H1 (cell line): Measurements from ENCODE around the gene SRI.

ENCODE experiments used
- ATF2 ChIP-seq: IDR thresholded peaks from 2 replicates; pipeline ENCODE4 v1.6.1; 2012; ENCODE audit warnings: low read length, inconsistent platforms
- EP300 ChIP-seq, 2 experiments: IDR thresholded peaks; 1 replicate in 1 of 2; 2 replicates in 1 of 2; pipeline ENCODE4 v1.6.1; 2011 to 2012; ENCODE audit warnings: low read depth in 2 of 2, low read length in 2 of 2, mild to moderate bottlenecking in 2 of 2, borderline replicate concordance in 1 of 2, inconsistent platforms in 1 of 2, moderate library complexity in 1 of 2
- EZH2 ChIP-seq: fragments of 200-600 bp; sonication (generic); IDR thresholded peaks from 2 replicates; pipeline ENCODE4 v1.7.1; 2012; ENCODE audit warnings: low read depth, mild to moderate bottlenecking, moderate library complexity, low read length, inconsistent platforms; ENCODE audit not compliant: severe bottlenecking
- GABPA ChIP-seq: IDR thresholded peaks from 2 replicates; pipeline ENCODE4 v1.6.1; 2011; ENCODE audit warnings: mild to moderate bottlenecking, low read length, moderate library complexity, borderline replicate concordance; ENCODE audit not compliant: insufficient read depth
- JUND ChIP-seq: IDR thresholded peaks from 2 replicates; pipeline ENCODE4 v1.6.1; 2011; ENCODE audit warnings: mild to moderate bottlenecking, improper control_type of control experiment, low read length
- MAX ChIP-seq: IDR thresholded peaks from 2 replicates; pipeline ENCODE4 v1.6.1; 2012; ENCODE audit warnings: inconsistent platforms
- POLR2A ChIP-seq, 2 experiments: IDR thresholded peaks; 1 replicate in 1 of 2; 2 replicates in 1 of 2; pipeline ENCODE4 v1.6.1; 2011; ENCODE audit warnings: low read depth in 2 of 2, low read length in 2 of 2, mild to moderate bottlenecking in 2 of 2; ENCODE audit errors: control extremely low read depth in 1 of 2
- POLR2AphosphoS5 ChIP-seq: IDR thresholded peaks from 2 replicates; pipeline ENCODE4 v1.6.1; 2011; ENCODE audit warnings: low read depth, low read length
- RBBP5 ChIP-seq: IDR thresholded peaks from 2 replicates; pipeline ENCODE4 v1.7.1; 2012; ENCODE audit warnings: low read depth, mild to moderate bottlenecking, inconsistent platforms, low read length, moderate library complexity, borderline replicate concordance
- SIN3A ChIP-seq, 2 experiments: IDR thresholded peaks in 1 of 2; conservative IDR thresholded peaks in 1 of 2; 2 replicates each; pipeline ENCODE4 v1.6.1; 2011 to 2012; ENCODE audit warnings: low read length in 2 of 2, improper control_type of control experiment in 1 of 2, low read depth in 1 of 2, mild to moderate bottlenecking in 1 of 2
- TBP ChIP-seq: IDR thresholded peaks from 2 replicates; pipeline ENCODE4 v1.6.1; 2011; ENCODE audit warnings: low read depth, low read length, improper control_type of control experiment
- TF ChIP-seq, protein P1 (sequence below), 3 experiments: IDR thresholded peaks; 1 replicate in 2 of 3; 2 replicates in 1 of 3; pipeline versions ENCODE4 v1.5.1 to v1.6.1; 2011; ENCODE audit warnings: low read length in 3 of 3, mild to moderate bottlenecking in 3 of 3, inconsistent platforms in 2 of 3, low read depth in 1 of 3, moderate library complexity in 1 of 3; ENCODE audit not compliant: insufficient read depth in 1 of 3; ENCODE audit errors: control extremely low read depth in 1 of 3

DNA sequence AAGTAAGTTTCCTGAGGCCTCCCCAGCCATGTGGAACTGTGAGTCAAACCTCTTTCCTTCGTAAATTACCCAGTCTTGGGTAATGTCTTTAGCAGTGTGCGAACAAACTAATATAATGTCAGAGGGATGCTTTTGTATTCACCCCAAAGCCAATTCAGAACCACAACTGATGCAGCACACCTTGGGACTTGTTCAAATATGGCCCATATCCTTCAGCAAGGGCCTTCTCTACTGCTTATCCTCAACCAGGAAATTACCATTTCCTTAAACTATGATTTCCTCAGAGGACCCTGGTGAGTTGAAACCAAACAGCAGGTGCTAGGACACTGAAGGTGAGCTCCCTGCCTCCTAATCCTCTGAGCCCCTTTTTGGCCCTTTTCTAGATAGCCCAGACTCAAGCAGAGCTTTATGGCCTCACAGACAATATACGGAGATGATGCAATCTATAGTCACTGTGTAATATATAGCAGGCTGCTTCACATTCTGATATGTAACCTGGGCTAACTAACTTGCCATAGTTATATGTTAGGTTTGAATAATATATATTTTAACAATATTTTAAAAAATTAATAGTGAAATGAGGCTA lies 15.2 kb downstream of the SRI start:
- TF ChIP-seq, protein P1, sequence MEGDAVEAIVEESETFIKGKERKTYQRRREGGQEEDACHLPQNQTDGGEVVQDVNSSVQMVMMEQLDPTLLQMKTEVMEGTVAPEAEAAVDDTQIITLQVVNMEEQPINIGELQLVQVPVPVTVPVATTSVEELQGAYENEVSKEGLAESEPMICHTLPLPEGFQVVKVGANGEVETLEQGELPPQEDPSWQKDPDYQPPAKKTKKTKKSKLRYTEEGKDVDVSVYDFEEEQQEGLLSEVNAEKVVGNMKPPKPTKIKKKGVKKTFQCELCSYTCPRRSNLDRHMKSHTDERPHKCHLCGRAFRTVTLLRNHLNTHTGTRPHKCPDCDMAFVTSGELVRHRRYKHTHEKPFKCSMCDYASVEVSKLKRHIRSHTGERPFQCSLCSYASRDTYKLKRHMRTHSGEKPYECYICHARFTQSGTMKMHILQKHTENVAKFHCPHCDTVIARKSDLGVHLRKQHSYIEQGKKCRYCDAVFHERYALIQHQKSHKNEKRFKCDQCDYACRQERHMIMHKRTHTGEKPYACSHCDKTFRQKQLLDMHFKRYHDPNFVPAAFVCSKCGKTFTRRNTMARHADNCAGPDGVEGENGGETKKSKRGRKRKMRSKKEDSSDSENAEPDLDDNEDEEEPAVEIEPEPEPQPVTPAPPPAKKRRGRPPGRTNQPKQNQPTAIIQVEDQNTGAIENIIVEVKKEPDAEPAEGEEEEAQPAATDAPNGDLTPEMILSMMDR (IDR thresholded peaks at IDR 0.05; ENCODE audit: control extremely low read depth in 1 of 3, insufficient read depth in 1 of 3, low read depth in 1 of 3, low read length in 3 of 3), result no peak
- no peak for TF ChIP-seq TBP
- TF ChIP-seq ATF2, result no peak
- TF ChIP-seq EZH2, result no peak
- TF ChIP-seq JUND, result no peak
- no peak for TF ChIP-seq POLR2A (IDR thresholded peaks at IDR 0.05; ENCODE audit: control extremely low read depth in 1 of 2, low read depth in 2 of 2, low read length in 2 of 2)
- TF ChIP-seq RBBP5, result no peak
- TF ChIP-seq POLR2AphosphoS5, result no peak
- TF ChIP-seq MAX, result no peak
- no peak for TF ChIP-seq GABPA
- TF ChIP-seq SIN3A (conservative IDR thresholded peaks at IDR 0.05 in 1 of 2, IDR thresholded peaks at IDR 0.05 in 1 of 2; ENCODE audit: low read depth in 1 of 2, low read length in 2 of 2), result no peak
- TF ChIP-seq EP300 (IDR thresholded peaks at IDR 0.05; ENCODE audit: borderline replicate concordance in 1 of 2, low read depth in 2 of 2, low read length in 2 of 2), result no peak
